ENCODE data around the gene FCF1. TPM values are rescaled to one million over a fixed set of nuclear protein-coding genes. Genes with fewer than 3 reads are reported as not detected.

The FCF1 gene
- polyA plus RNA-seq, 2 of the 4 experiments (the other 2 are of a cell fraction) = 80.1 to 97.2 TPM

GRCh38 chr14:74693191-74693590 is 19.8 kb upstream of the FCF1 start:
- POLR2A ChIA-PET = no interaction called here
- H3K27ac ChIP-seq = no peak overlapping the region

GRCh38 chr14:74695406-74695805 is 17.5 kb upstream of the FCF1 start:
- TF ChIP-seq ZC3H11A (IDR thresholded peaks at IDR 0.05) = no peak
- no peak for TF ChIP-seq EHF (CRISPR knock-in tag; IDR thresholded peaks at IDR 0.05)
- no peak for TF ChIP-seq RNF2 (IDR thresholded peaks at IDR 0.05; ENCODE audit: borderline replicate concordance, low read depth)
- TF ChIP-seq PHF8 (IDR thresholded peaks at IDR 0.05; ENCODE audit: borderline replicate concordance, low read depth) = no peak
- ChIA-PET CTCF (no interaction called here), POLR2A (no interaction called here)
- 0 out of 3 replicates have a peak, but pooled peaks cover 4% of the 10 kb centered on the region for H3K4me1 ChIP-seq
- ATAC-seq = no peak
- no peak for DNase-seq (ENCODE audit: low read depth in 1 of 2, low spot score in 1 of 2)
- no peaks in the 10 kb centered on the region for H3K9me3 ChIP-seq
- 95% methylated on average over 4 of the region's 4 CpGs for WGBS (ENCODE audit: missing lambda C conversion rate)
- no peak overlapping the region for H3K4me2 ChIP-seq
- no peak overlapping the region for H3K4me3 ChIP-seq
- no peak for FAIRE-seq
- H3K27ac ChIP-seq = no peak overlapping the region

More at GRCh38 chr14:74693191-74693590, 19.8 kb upstream of the FCF1 start:
- 91% methylated on average over 3 of the region's 3 CpGs for WGBS (ENCODE audit: missing lambda C conversion rate)
- FAIRE-seq (no peak), DNase-seq (ENCODE audit: low read depth in 1 of 2, low spot score in 1 of 2) (no peak), ATAC-seq (no peak)
- TF ChIP-seq FOSB (CRISPR knock-in tag; IDR thresholded peaks at IDR 0.05) (no peak), HDAC2 (IDR thresholded peaks at IDR 0.05) (no peak), ATOH8 (CRISPR knock-in tag; IDR thresholded peaks at IDR 0.05; ENCODE audit: low read depth) (no peak), REST (IDR thresholded peaks at IDR 0.05) (no peak), USF2 (IDR thresholded peaks at IDR 0.05) (no peak), MAFK (IDR thresholded peaks at IDR 0.05; ENCODE audit: partially characterized antibody) (no peak), EHF (CRISPR knock-in tag; IDR thresholded peaks at IDR 0.05) (no peak)
- CTCF ChIA-PET = interaction anchor here (1.0 kb wide), 1 partner anchor 47 kb away, joined by 3 read pairs; no protein-coding TSS in a partner anchor
- H3K4me3 ChIP-seq = no peak overlapping the region
- no peak overlapping the region for H3K4me2 ChIP-seq
- H3K9me3 ChIP-seq = no peaks in the 10 kb centered on the region
- H3K4me1 ChIP-seq = 0 out of 3 replicates have a peak, but pooled peaks cover 4% of the 10 kb centered on the region

GRCh38 chr14:74697011-74697410 is 15.9 kb upstream of the FCF1 start:
- no peak for FAIRE-seq
- ChIA-PET CTCF (no interaction called here), POLR2A (no interaction called here)
- TF ChIP-seq POLR2A (IDR thresholded peaks at IDR 0.05; ENCODE audit: low read length) (no peak), GATA3 (IDR thresholded peaks at IDR 0.05; ENCODE audit: borderline replicate concordance) (no peak), E2F6 (IDR thresholded peaks at IDR 0.05; ENCODE audit: borderline replicate concordance, low read depth) (no peak), ZC3H11A (IDR thresholded peaks at IDR 0.05) (no peak), PHF8 (IDR thresholded peaks at IDR 0.05; ENCODE audit: borderline replicate concordance, low read depth) (no peak), HOXA7 (CRISPR knock-in tag; IDR thresholded peaks at IDR 0.05) (no peak), ATOH8 (CRISPR knock-in tag; IDR thresholded peaks at IDR 0.05; ENCODE audit: low read depth) (no peak), FOSL2 (IDR thresholded peaks at IDR 0.05) (no peak), FOSL2 (CRISPR knock-in tag; IDR thresholded peaks at IDR 0.05) (no peak), EHMT2 (IDR thresholded peaks at IDR 0.05; ENCODE audit: low read depth) (no peak), ESRRA (IDR thresholded peaks at IDR 0.05; ENCODE audit: borderline replicate concordance, low read length) (no peak), MAX (IDR thresholded peaks at IDR 0.05) (no peak), RCOR1 (IDR thresholded peaks at IDR 0.05; ENCODE audit: low read depth, low read length) (no peak), CBX8 (IDR thresholded peaks at IDR 0.05) (no peak), HMGXB4 (CRISPR knock-in tag; IDR thresholded peaks at IDR 0.05; ENCODE audit: borderline replicate concordance) (no peak)
- Histone ChIP-seq H3K4me3 (no peak overlapping the region), H3K4me2 (no peak overlapping the region), H3K27ac (no peak overlapping the region), H3K4me1 (0 out of 3 replicates have a peak, but pooled peaks cover 4% of the 10 kb centered on the region), H3K9me3 (peaks cover 1% of the 10 kb centered on the region; the same call in 1 of the 3 replicates)
- DNase-seq (ENCODE audit: low read depth in 1 of 2, low spot score in 1 of 2) = no peak
- 54% methylated on average over 1 of the region's 1 CpG for WGBS (ENCODE audit: missing lambda C conversion rate)
- ATAC-seq = no peak
